ENCODE data around the gene USP6NL. TPM values are rescaled to one million over a fixed set of nuclear protein-coding genes. Genes with fewer than 3 reads are reported as not detected.

Gene USP6NL
- total and polyA plus RNA-seq, 10 of the 15 experiments (the other 5 are each of a cell fraction or from before 2014, with no cell fraction given) = 4.0 to 27.7 (median 18.2) TPM

DNA sequence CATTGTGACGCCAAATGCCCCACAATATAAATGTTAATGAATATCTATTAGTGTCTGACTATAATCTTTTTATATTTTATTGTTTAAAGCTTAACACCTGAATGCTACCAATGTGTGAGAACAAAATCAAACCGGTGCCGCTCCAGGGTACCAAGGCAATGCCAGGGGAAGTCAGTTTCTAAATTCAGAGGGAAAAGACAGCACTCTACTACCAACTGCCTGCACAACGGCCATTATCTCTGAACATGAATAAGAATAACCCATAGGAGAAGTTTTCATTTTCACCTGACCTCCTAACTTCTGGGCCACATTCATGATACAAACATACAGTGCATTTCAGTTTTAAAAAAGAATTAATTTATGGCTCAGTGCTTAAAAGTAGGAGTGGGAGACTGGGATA, 21.7 kb downstream of the USP6NL start:
- Histone ChIP-seq H3K4me3 (no peak overlapping the region), H3K27me3 (replicated peaks in 1 of 2; ENCODE audit: control insufficient read depth in 2 of 2, insufficient read depth in 2 of 2, low read length in 1 of 2) (no peaks in the 10 kb centered on the region), H3K4me2 (ENCODE audit: control insufficient read depth, insufficient read depth) (no peak overlapping the region), H2AFZ (ENCODE audit: control insufficient read depth, low read depth, low read length) (no peak overlapping the region), H3K9me3 (replicated peaks; ENCODE audit: control insufficient read depth, insufficient read depth, low read length) (peaks cover 7% of the 10 kb centered on the region), H3K79me2 (ENCODE audit: control insufficient read depth, insufficient read depth, low read length) (peaks cover 95% of the 10 kb centered on the region), H3K4me1 (ENCODE audit: control insufficient read depth, insufficient read depth, low read length) (peaks cover 3% of the 10 kb centered on the region; the same call in 1 of the 2 replicates), H3K27ac (ENCODE audit: control insufficient read depth, insufficient read depth) (no peak overlapping the region), H3K9ac (ENCODE audit: control insufficient read depth, insufficient read depth, low read length) (no peak overlapping the region), H3K36me3 (ENCODE audit: control insufficient read depth in 2 of 2, insufficient read depth in 2 of 2, low read length in 1 of 2) (peaks cover 0 to 3% of the 10 kb centered on the region in 2 experiments; a peak in 2 of 4 replicates), H4K20me1 (ENCODE audit: control insufficient read depth, insufficient read depth) (no peaks in the 10 kb centered on the region)
- ChIA-PET POLR2A (interaction anchor here (0.5 kb wide), 1 partner anchor 10 kb away, joined by 9 read pairs; no protein-coding TSS in a partner anchor), CTCF (interaction anchor here (0.6 kb wide), 1 partner anchor 10 kb away, joined by 3 read pairs; no protein-coding TSS in a partner anchor), SMC1A (ENCODE audit: uncharacterized antibody, unreplicated experiment) (interaction anchor here (1.1 to 4.0 kb wide), 5 partner anchors 13 to 42 kb away, joined by 3 to 22 read pairs (median 8); no protein-coding TSS in a partner anchor), RAD21 (ENCODE audit: unreplicated experiment) (no interaction called here)
- in situ Hi-C loops (cut with MboI) (no loop called here), intact Hi-C loops (cut with micrococcal nuclease; ENCODE audit: unreplicated experiment) (no loop called here)
- no peak for FAIRE-seq
- TF ChIP-seq, protein P1, sequence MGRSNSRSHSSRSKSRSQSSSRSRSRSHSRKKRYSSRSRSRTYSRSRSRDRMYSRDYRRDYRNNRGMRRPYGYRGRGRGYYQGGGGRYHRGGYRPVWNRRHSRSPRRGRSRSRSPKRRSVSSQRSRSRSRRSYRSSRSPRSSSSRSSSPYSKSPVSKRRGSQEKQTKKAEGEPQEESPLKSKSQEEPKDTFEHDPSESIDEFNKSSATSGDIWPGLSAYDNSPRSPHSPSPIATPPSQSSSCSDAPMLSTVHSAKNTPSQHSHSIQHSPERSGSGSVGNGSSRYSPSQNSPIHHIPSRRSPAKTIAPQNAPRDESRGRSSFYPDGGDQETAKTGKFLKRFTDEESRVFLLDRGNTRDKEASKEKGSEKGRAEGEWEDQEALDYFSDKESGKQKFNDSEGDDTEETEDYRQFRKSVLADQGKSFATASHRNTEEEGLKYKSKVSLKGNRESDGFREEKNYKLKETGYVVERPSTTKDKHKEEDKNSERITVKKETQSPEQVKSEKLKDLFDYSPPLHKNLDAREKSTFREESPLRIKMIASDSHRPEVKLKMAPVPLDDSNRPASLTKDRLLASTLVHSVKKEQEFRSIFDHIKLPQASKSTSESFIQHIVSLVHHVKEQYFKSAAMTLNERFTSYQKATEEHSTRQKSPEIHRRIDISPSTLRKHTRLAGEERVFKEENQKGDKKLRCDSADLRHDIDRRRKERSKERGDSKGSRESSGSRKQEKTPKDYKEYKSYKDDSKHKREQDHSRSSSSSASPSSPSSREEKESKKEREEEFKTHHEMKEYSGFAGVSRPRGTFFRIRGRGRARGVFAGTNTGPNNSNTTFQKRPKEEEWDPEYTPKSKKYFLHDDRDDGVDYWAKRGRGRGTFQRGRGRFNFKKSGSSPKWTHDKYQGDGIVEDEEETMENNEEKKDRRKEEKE (IDR thresholded peaks at IDR 0.05) = no peak
- no peak for TF ChIP-seq ZNF384 (IDR thresholded peaks at IDR 0.05; ENCODE audit: borderline replicate concordance, low read depth, low read length)
- TF ChIP-seq ZNF622 (IDR thresholded peaks at IDR 0.05) = no peak
- no peak for TF ChIP-seq FOXK2 (IDR thresholded peaks at IDR 0.05)
- TF ChIP-seq MTA3 (IDR thresholded peaks at IDR 0.05; ENCODE audit: borderline replicate concordance, low read length) = no peak
- TF ChIP-seq, protein P2, sequence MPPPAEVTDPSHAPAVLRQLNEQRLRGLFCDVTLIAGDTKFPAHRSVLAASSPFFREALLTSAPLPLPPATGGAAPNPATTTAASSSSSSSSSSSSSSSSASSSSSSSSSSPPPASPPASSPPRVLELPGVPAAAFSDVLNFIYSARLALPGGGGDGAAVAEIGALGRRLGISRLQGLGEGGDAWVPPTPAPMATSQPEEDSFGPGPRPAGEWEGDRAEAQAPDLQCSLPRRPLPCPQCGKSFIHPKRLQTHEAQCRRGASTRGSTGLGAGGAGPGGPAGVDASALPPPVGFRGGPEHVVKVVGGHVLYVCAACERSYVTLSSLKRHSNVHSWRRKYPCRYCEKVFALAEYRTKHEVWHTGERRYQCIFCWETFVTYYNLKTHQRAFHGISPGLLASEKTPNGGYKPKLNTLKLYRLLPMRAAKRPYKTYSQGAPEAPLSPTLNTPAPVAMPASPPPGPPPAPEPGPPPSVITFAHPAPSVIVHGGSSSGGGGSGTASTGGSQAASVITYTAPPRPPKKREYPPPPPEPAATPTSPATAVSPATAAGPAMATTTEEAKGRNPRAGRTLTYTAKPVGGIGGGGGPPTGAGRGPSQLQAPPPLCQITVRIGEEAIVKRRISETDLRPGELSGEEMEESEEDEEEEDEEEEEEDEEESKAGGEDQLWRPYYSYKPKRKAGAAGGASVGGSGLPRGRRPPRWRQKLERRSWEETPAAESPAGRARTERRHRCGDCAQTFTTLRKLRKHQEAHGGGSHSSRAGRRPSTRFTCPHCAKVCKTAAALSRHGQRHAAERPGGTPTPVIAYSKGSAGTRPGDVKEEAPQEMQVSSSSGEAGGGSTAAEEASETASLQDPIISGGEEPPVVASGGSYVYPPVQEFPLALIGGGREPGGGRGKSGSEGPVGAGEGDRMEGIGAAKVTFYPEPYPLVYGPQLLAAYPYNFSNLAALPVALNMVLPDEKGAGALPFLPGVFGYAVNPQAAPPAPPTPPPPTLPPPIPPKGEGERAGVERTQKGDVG (CRISPR knock-in tag; IDR thresholded peaks at IDR 0.05) = no peak
- 75% methylated on average over 4 of the region's 4 CpGs for WGBS (ENCODE audit: insufficient coverage, insufficient replicate concordance, low lambda C conversion rate, missing lambda C conversion rate)
- no peak for ATAC-seq
- no peak for DNase-seq (ENCODE audit: low read depth, low spot score)
- BruUV-seq (replicated peaks) = no TSS peak

Data from GM12878 (cell line).